ENCODE results near the gene GORAB. TPM values are rescaled to one million over a fixed set of nuclear protein-coding genes. Genes with fewer than 3 reads are reported as not detected.

The GORAB gene
- total and polyA plus RNA-seq, 2 of the 8 experiments (the other 6 are each of a cell fraction or from before 2014, with no cell fraction given) = 4.0 to 9.6 TPM

DNA sequence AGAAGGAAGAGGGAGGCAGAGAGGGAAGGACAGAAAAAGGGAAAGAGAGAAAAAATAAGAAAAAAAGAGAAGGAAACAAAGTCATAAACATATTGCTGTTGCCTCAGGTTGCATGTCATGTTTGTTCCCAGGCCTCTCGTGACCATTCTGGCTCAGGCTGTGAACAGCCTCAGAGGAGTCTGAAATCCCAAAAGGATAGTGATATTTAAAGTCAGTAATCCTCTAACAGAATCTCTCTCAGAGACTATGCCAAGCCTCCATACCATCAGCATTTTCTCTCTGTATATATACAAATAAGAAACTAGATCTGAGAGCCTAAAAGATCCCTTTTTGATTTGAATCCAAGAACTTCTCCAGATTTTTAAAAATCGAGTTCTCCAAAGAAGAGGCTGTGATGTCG, 35.2 kb downstream of the GORAB start:
- Histone ChIP-seq H3K4me3 (ENCODE audit: extremely low read depth in 1 of 4, insufficient read depth in 2 of 4, low read depth in 3 of 4, low read length in 4 of 4) (no peak overlapping the region), H3K23me2 (ENCODE audit: low read depth, low read length) (no peaks in the 10 kb centered on the region), H3K56ac (replicated peaks; ENCODE audit: insufficient read length, low read depth, low read length) (no peak overlapping the region), H2BK20ac (ENCODE audit: low read length) (no peak overlapping the region), H2BK12ac (ENCODE audit: low read depth, low read length) (no peak overlapping the region), H3K23ac (ENCODE audit: insufficient read length) (no peak overlapping the region), H3K27me3 (replicated peaks in 1 of 4; ENCODE audit: control insufficient read depth in 3 of 4, extremely low read depth in 1 of 4, insufficient read depth in 3 of 4, low read length in 3 of 4) (no peaks in the 10 kb centered on the region; a peak in 1 of 7 replicates), H4K8ac (ENCODE audit: extremely low read depth, insufficient read depth, low read length) (no peak overlapping the region), H3K4me2 (ENCODE audit: insufficient read depth in 1 of 2, low read depth in 2 of 2, low read length in 2 of 2) (no peak overlapping the region), H3K36me3 (ENCODE audit: control insufficient read depth in 2 of 4, insufficient read depth in 4 of 4, low read length in 3 of 4) (no peaks in the 10 kb centered on the region), H3K4ac (replicated peaks; ENCODE audit: insufficient read length, low read depth, low read length) (no peak overlapping the region), H3K79me2 (ENCODE audit: control insufficient read depth in 1 of 2, insufficient read depth in 2 of 2, low read length in 2 of 2) (no peaks in the 10 kb centered on the region), H3K14ac (ENCODE audit: insufficient read length) (no peak overlapping the region), H4K20me1 (replicated peaks in 1 of 2; ENCODE audit: control insufficient read depth in 1 of 2, insufficient read depth in 2 of 2, low read length in 2 of 2) (no peaks in the 10 kb centered on the region), H3K9ac (replicated peaks in 1 of 4; ENCODE audit: extremely low read depth in 1 of 4, low read depth in 3 of 4, low read length in 3 of 4) (no peak overlapping the region), H3K9me3 (ENCODE audit: insufficient read depth in 2 of 2, low read depth in 1 of 2, low read length in 1 of 2) (no peaks in the 10 kb centered on the region), H2BK5ac (ENCODE audit: low read depth, low read length) (no peak overlapping the region), H2AFZ (ENCODE audit: low read length) (no peak overlapping the region), H3K79me1 (ENCODE audit: low read depth, low read length) (no peaks in the 10 kb centered on the region), H3K27ac (ENCODE audit: low read depth, low read length) (no peak overlapping the region), H4K5ac (ENCODE audit: insufficient read length, low read depth, low read length) (no peak overlapping the region), H3K4me1 (replicated peaks in 1 of 4; ENCODE audit: control insufficient read depth in 3 of 4, insufficient read depth in 4 of 4, low read length in 3 of 4) (peaks cover 5 to 10% (median 7%) of the 10 kb centered on the region in 4 experiments; a peak in 6 of 7 replicates), H4K91ac (replicated peaks; ENCODE audit: insufficient read length, low read length) (no peak overlapping the region), H2BK120ac (replicated peaks; ENCODE audit: low read depth, low read length) (no peak overlapping the region), H3K18ac (ENCODE audit: extremely low read depth, low read length) (no peak overlapping the region), H2BK15ac (ENCODE audit: low read length) (no peak overlapping the region), H2AK5ac (ENCODE audit: low read depth, low read length) (no peak overlapping the region)
- ChIA-PET POLR2A (ENCODE audit: partially characterized antibody) (interaction anchor here (1.3 kb wide), 1 partner anchor 11 kb away, joined by 3 read pairs; no protein-coding TSS in a partner anchor), CTCF (ENCODE audit: partially characterized antibody) (interaction anchor here (0.7 kb wide), 1 partner anchor 645 kb away, joined by 3 read pairs; no protein-coding TSS in a partner anchor)
- FAIRE-seq = no peak
- DNase-seq (ENCODE audit: low read depth in 1 of 2, low spot score in 2 of 2) = no peak
- 93% methylated on average over 3 of the region's 3 CpGs; no CpG with 5 or more reads in 1 of the 2 experiments for WGBS, 2 experiments (ENCODE audit: extremely low coverage in 1 of 2, insufficient coverage in 1 of 2, insufficient read length in 1 of 2, insufficient replicate concordance in 2 of 2, low coverage in 1 of 2, low lambda C conversion rate in 2 of 2, missing lambda C conversion rate in 1 of 2)
- TF ChIP-seq EP300 (IDR thresholded peaks at IDR 0.05; ENCODE audit: borderline replicate concordance in 1 of 2, low read depth in 2 of 2, low read length in 2 of 2) (no peak), RFX5 (IDR thresholded peaks at IDR 0.05; ENCODE audit: borderline replicate concordance, low read depth, low read length) (no peak), SP2 (IDR thresholded peaks at IDR 0.05; ENCODE audit: low read length) (no peak), RXRA (IDR thresholded peaks at IDR 0.05; ENCODE audit: insufficient read depth, low read depth, low read length) (no peak), TBP (IDR thresholded peaks at IDR 0.05; ENCODE audit: low read depth, low read length) (no peak), CTBP2 (IDR thresholded peaks at IDR 0.05; ENCODE audit: borderline replicate concordance, insufficient read depth, insufficient read length, low read length) (no peak), KDM1A (IDR thresholded peaks at IDR 0.05; ENCODE audit: borderline replicate concordance, low read length) (no peak), SP4 (IDR thresholded peaks at IDR 0.05; ENCODE audit: low read length) (no peak), CEBPB (IDR thresholded peaks at IDR 0.05; ENCODE audit: low read depth, low read length) (no peak), NANOG (IDR thresholded peaks at IDR 0.05; ENCODE audit: insufficient read depth, low read depth, low read length, poor library complexity, severe bottlenecking) (no peak), HDAC2 (IDR thresholded peaks at IDR 0.05; ENCODE audit: borderline replicate concordance in 1 of 2, low read depth in 2 of 2, low read length in 2 of 2) (no peak), POLR2AphosphoS5 (IDR thresholded peaks at IDR 0.05; ENCODE audit: low read depth, low read length) (no peak), JUND (IDR thresholded peaks at IDR 0.05; ENCODE audit: low read length) (no peak)
- TF ChIP-seq, protein P1, sequence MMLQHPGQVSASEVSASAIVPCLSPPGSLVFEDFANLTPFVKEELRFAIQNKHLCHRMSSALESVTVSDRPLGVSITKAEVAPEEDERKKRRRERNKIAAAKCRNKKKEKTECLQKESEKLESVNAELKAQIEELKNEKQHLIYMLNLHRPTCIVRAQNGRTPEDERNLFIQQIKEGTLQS (IDR thresholded peaks at IDR 0.05; ENCODE audit: insufficient read depth, low read depth, low read length) = no peak

Data from H1 (cell line).